Measurements from ENCODE around the gene N4BP3. TPM values are rescaled to one million over a fixed set of nuclear protein-coding genes. Genes with fewer than 3 reads are reported as not detected.

Gene N4BP3
- total RNA-seq, 1 donor from 2014 or later, result 0.21 TPM

GRCh38 chr5:178170455-178170854 is 57.1 kb downstream of the N4BP3 start:
- DNase-seq (ENCODE audit: low spot score in 2 of 2), result no peak
- Histone ChIP-seq H3K27ac (no peak overlapping the region), H3K9me3 (no peaks in the 10 kb centered on the region), H3K36me3 (no peaks in the 10 kb centered on the region), H3K4me1 (no peaks in the 10 kb centered on the region), H3K4me3 (no peak overlapping the region), H3K27me3 (no peaks in the 10 kb centered on the region)
- intact Hi-C loops (cut with DNase I), result no loop called here
- TF ChIP-seq, protein P1, sequence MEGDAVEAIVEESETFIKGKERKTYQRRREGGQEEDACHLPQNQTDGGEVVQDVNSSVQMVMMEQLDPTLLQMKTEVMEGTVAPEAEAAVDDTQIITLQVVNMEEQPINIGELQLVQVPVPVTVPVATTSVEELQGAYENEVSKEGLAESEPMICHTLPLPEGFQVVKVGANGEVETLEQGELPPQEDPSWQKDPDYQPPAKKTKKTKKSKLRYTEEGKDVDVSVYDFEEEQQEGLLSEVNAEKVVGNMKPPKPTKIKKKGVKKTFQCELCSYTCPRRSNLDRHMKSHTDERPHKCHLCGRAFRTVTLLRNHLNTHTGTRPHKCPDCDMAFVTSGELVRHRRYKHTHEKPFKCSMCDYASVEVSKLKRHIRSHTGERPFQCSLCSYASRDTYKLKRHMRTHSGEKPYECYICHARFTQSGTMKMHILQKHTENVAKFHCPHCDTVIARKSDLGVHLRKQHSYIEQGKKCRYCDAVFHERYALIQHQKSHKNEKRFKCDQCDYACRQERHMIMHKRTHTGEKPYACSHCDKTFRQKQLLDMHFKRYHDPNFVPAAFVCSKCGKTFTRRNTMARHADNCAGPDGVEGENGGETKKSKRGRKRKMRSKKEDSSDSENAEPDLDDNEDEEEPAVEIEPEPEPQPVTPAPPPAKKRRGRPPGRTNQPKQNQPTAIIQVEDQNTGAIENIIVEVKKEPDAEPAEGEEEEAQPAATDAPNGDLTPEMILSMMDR (IDR thresholded peaks at IDR 0.05), result no peak

- Histone ChIP-seq H3K36me3 (no peaks in the 10 kb centered on the region), H3K4me1 (no peaks in the 10 kb centered on the region), H3K4me3 (no peak overlapping the region), H3K27me3 (no peaks in the 10 kb centered on the region), H3K27ac (no peak overlapping the region), H3K9me3 (no peaks in the 10 kb centered on the region)
- TF ChIP-seq, protein P1 (IDR thresholded peaks at IDR 0.05), result no peak
- intact Hi-C loops (cut with DNase I), result no loop called here
- no peak for DNase-seq (ENCODE audit: low spot score in 2 of 2)
These were observed 61.1 kb downstream of the N4BP3 start for GRCh38 chr5:178174456-178174855.

Other genes with a start within 250 kb of the N4BP3 start
- not detected for gene PROP1, start 117.3 kb upstream of the N4BP3 start, total RNA-seq
- gene RMND5B, start 17.5 kb downstream of the N4BP3 start, total RNA-seq, result 81.6 TPM
- 55.1 TPM for gene NHP2, start 40.4 kb downstream of the N4BP3 start, total RNA-seq
- not detected for gene GMCL2, start 73.8 kb downstream of the N4BP3 start, total RNA-seq
- gene HNRNPAB, start 91.0 kb downstream of the N4BP3 start, total RNA-seq, result 99.2 TPM
- gene PHYKPL, start 119.3 kb downstream of the N4BP3 start, total RNA-seq, result 89.3 TPM